Measurements from ENCODE around the gene NELL2. TPM values are rescaled to one million over a fixed set of nuclear protein-coding genes. Genes with fewer than 3 reads are reported as not detected.
A peak's percentile ranks its signal among the peaks of the same experiment; 100 is the strongest.

NELL2 gene
- total RNA-seq, 8 experiments from 2014 or later = 5.1 to 148 (median 66.5) TPM

DNA sequence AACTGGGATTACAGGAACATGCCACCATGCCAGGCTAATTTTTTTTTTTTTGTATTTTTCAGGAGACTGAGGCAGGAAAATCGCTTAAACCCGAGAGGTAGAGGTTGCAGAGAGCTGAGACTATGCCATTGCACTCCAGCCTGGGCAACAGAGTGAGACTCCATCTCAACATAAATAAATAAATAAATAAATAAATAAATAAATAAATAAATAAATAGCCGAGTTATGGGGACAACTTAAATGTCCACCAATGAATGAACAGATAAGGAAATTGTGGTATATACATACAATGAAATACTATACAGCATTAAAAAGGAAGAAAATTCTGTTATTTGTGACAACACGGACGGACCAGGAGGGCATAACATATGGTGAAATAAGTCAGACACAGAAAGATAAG is 325.7 kb downstream of the NELL2 start:
- WGBS, 10 experiments = 18 to 100% (median 93%) methylated on average over 1 to 5 of the region's 5 CpGs; no CpG with 5 or more reads in 1 of the 10 experiments
- no peak overlapping the region for H3K27ac ChIP-seq
- in situ Hi-C loops (cut with MboI; ENCODE audit: low pct_unique_long_range_greater_than_20kb in 2 of 9, low sequenced_read_pairs in 9 of 9, unreplicated experiment in 9 of 9) = no loop called here
- H3K4me3 ChIP-seq = no peak overlapping the region
- H3K4me1 ChIP-seq (replicated peaks in 1 of 2) = peaks cover 0 to 4% of the 10 kb centered on the region in 2 donors
- ATAC-seq (replicated peaks in 6 of 8) = no peak

DNA sequence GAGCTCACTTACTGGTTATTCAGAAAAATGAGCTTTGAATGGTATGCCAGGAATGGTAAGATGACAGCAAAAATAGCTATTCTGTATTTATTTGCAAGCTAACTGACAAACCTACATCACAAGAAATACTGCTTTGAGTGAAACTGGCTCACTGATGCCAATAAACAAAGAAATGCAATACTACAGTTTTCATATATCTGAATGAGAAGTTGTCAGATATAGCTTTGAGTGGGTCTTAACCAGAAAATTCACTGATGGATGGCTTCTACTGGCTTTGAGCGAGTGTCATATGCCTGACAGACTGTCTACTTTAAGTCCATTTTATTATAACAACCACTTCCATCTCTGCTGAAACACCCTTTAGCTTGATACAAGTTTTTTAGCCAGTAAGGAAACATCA is 330.1 kb downstream of the NELL2 start:
- Histone ChIP-seq H3K27ac (no peak overlapping the region), H3K4me1 (replicated peaks in 1 of 2) (peaks cover 0 to 4% of the 10 kb centered on the region in 2 donors), H3K4me3 (no peak overlapping the region)
- ATAC-seq (replicated peaks in 6 of 8) = no peak
- in situ Hi-C loops (cut with MboI; ENCODE audit: low pct_unique_long_range_greater_than_20kb in 2 of 9, low sequenced_read_pairs in 9 of 9, unreplicated experiment in 9 of 9) = no loop called here
- WGBS, 10 experiments = 0 to 100% (median 100%) methylated on average over 1 of the region's 1 CpG; no CpG with 5 or more reads in 3 of the 10 experiments

GRCh38 chr12:44544018-44544417 is 332.1 kb downstream of the NELL2 start:
- Histone ChIP-seq H3K4me1 (replicated peaks in 1 of 2) (peaks cover 0 to 4% of the 10 kb centered on the region in 2 donors), H3K27ac (no peak overlapping the region), H3K4me3 (no peak overlapping the region)
- in situ Hi-C loops (cut with MboI; ENCODE audit: low pct_unique_long_range_greater_than_20kb in 2 of 9, low sequenced_read_pairs in 9 of 9, unreplicated experiment in 9 of 9) = no loop called here
- WGBS, 10 experiments = 28 to 100% (median 96%) methylated on average over 2 to 3 of the region's 3 CpGs
- no peak for ATAC-seq (replicated peaks in 6 of 8)

DNA sequence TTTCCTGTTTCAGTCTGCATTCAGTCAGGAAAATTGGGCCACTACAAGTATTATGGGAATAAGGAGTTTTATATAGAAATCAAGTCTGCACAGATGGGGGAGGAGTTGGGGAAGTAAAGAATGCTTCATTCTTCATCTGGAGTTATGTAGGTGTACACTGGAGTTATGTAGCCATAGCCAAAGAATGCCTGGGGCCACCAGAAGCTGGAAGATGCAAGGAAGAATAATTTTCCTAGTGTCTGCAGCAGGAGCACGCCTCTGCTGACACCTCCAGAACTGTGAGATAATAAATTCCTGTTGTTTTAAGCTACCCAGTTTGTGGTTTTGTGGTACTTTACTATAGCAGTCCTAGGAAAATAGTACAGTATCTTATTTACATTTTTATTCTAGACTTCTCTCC is 333.4 kb downstream of the NELL2 start:
- ATAC-seq (replicated peaks in 6 of 8) = no peak
- in situ Hi-C loops (cut with MboI; ENCODE audit: low pct_unique_long_range_greater_than_20kb in 2 of 9, low sequenced_read_pairs in 9 of 9, unreplicated experiment in 9 of 9) = no loop called here
- 0 to 100% (median 88%) methylated on average over 1 of the region's 1 CpG; no CpG with 5 or more reads in 5 of the 10 experiments for WGBS, 10 experiments
- Histone ChIP-seq H3K4me1 (replicated peaks in 1 of 2) (peaks cover 0 to 4% of the 10 kb centered on the region in 2 donors), H3K27ac (no peak overlapping the region), H3K4me3 (no peak overlapping the region)

- no peak for ATAC-seq (replicated peaks in 6 of 8)
- Histone ChIP-seq H3K4me1 (replicated peaks in 1 of 2) (no peaks in the 10 kb centered on the region), H3K27ac (no peak overlapping the region), H3K4me3 (no peak overlapping the region)
- in situ Hi-C loops (cut with MboI; ENCODE audit: low pct_unique_long_range_greater_than_20kb in 2 of 9, low sequenced_read_pairs in 9 of 9, unreplicated experiment in 9 of 9) = no loop called here
Measured at GRCh38 chr12:44537354-44537753, 338.8 kb downstream of the NELL2 start.

DNA sequence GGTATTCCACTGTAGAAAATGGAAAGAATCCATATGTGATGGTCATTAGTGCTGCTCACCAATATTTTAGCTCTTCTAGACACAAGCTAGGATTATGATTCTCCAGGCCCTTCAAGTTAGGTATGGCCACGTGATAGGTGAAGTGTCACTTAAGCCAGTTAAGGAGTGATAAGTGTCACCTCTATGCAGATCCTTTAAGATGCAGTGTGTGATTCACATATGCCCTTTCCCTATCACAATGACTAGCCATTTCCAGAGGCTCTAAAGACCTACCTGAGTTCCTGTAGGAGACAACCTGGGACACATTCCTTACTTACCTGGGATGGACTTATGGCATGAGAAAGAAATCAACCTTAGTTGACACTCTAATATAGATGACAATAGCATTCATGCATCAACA is 343.2 kb downstream of the NELL2 start:
- H3K4me3 ChIP-seq = no peak overlapping the region
- in situ Hi-C loops (cut with MboI; ENCODE audit: low pct_unique_long_range_greater_than_20kb in 2 of 9, low sequenced_read_pairs in 9 of 9, unreplicated experiment in 9 of 9) = no loop called here
- ATAC-seq (replicated peaks in 6 of 8) = no peak
- H3K4me1 ChIP-seq (replicated peaks in 1 of 2) = peaks cover 5 to 8% of the 10 kb centered on the region in 2 donors
- no peak overlapping the region for H3K27ac ChIP-seq
- 0 to 100% (median 100%) methylated on average over 1 of the region's 1 CpG; no CpG with 5 or more reads in 2 of the 10 experiments for WGBS, 10 experiments

DNA sequence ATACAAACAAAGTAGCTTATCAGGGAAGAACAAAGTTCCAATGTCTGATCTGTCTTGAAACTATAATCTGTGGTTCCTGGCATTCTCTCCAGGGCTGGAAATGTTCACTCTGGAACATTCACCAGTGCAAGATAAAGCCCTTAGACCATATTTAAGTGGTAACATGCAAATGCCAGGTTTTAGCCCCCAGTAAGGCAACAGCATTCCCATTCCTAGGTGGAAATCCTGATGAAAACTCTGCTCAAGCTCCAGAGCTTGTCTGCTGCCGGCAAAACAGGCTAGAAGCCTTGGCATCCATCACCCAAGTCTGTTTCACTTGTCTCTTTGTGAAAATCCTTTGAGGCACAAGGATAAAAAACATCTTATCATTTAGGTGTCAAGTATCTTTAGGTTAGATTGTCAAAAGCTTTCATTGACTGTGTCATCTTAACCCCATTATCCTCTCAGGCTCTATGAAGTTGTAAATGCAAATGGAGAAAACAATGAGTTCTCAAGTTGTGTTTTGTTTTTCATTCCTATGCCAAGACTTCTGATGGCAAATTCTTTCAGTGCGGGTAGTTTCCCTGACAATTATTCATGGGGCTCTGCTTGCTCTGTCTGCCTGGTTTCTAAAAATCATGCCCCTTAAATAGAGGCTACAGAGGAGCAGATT is 344.7 kb downstream of the NELL2 start:
- no peak overlapping the region for H3K4me3 ChIP-seq
- H3K4me1 ChIP-seq (replicated peaks in 1 of 2) = peaks cover 5 to 8% of the 10 kb centered on the region in 2 donors
- ATAC-seq (replicated peaks in 6 of 8) = peak in 2 of 8 experiments; percentile 13 to 52
- WGBS, 10 experiments = 0 to 78% (median 14%) methylated on average over 1 to 2 of the region's 2 CpGs; no CpG with 5 or more reads in 1 of the 10 experiments
- peak overlapping the region in 1 of 2 donors; percentile 20 for H3K27ac ChIP-seq
- in situ Hi-C loops (cut with MboI; ENCODE audit: low pct_unique_long_range_greater_than_20kb in 2 of 9, low sequenced_read_pairs in 9 of 9, unreplicated experiment in 9 of 9) = no loop called here

- in situ Hi-C loops (cut with MboI; ENCODE audit: low pct_unique_long_range_greater_than_20kb in 2 of 9, low sequenced_read_pairs in 9 of 9, unreplicated experiment in 9 of 9) = no loop called here
- Histone ChIP-seq H3K4me3 (no peak overlapping the region), H3K4me1 (replicated peaks in 1 of 2) (peaks cover 6 to 8% of the 10 kb centered on the region in 2 donors), H3K27ac (no peak overlapping the region)
- ATAC-seq (replicated peaks in 6 of 8) = no peak
- 41 to 100% (median 92%) methylated on average over 2 to 9 of the region's 9 CpGs for WGBS, 10 experiments
Measured at GRCh38 chr12:44526655-44527182, 349.4 kb downstream of the NELL2 start.

GRCh38 chr12:44525806-44526654 is 350.1 kb downstream of the NELL2 start:
- peaks cover under 1 to 2% of the 10 kb centered on the region in 2 donors for H3K4me1 ChIP-seq (replicated peaks in 1 of 2)
- in situ Hi-C loops (cut with MboI; ENCODE audit: low pct_unique_long_range_greater_than_20kb in 2 of 9, low sequenced_read_pairs in 9 of 9, unreplicated experiment in 9 of 9) = no loop called here
- H3K4me3 ChIP-seq = no peak overlapping the region
- ATAC-seq (replicated peaks in 6 of 8) = no peak
- no peak overlapping the region for H3K27ac ChIP-seq
- 32 to 93% (median 76%) methylated on average over 1 to 4 of the region's 4 CpGs for WGBS, 10 experiments

DNA sequence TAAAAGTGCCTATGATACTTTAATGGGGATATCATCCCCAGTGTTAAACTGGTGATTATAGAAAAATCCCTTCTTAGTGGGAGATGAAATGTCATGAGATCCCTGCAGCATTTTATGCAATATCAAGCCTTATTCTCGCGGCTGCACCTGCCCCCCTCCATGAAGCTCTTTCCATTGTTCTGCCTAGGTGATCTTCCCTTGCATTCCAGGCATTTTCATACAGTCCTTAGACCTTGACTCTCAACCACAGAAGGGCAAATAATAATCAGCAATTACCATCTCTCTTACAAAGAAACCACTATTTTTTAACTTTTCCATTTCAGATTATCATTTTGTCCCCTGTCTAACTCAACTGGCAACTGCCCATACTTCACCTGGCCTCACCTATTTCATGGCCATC is 352.3 kb downstream of the NELL2 start:
- peaks cover 7 to 16% of the 10 kb centered on the region in 2 donors for H3K4me1 ChIP-seq (replicated peaks in 1 of 2)
- ATAC-seq (replicated peaks in 6 of 8) = no peak
- no peak overlapping the region for H3K27ac ChIP-seq
- 0 to 100% (median 70%) methylated on average over 1 to 2 of the region's 2 CpGs; no CpG with 5 or more reads in 1 of the 10 experiments for WGBS, 10 experiments
- H3K4me3 ChIP-seq = no peak overlapping the region
- in situ Hi-C loops (cut with MboI; ENCODE audit: low pct_unique_long_range_greater_than_20kb in 2 of 9, low sequenced_read_pairs in 9 of 9, unreplicated experiment in 9 of 9) = no loop called here

DNA sequence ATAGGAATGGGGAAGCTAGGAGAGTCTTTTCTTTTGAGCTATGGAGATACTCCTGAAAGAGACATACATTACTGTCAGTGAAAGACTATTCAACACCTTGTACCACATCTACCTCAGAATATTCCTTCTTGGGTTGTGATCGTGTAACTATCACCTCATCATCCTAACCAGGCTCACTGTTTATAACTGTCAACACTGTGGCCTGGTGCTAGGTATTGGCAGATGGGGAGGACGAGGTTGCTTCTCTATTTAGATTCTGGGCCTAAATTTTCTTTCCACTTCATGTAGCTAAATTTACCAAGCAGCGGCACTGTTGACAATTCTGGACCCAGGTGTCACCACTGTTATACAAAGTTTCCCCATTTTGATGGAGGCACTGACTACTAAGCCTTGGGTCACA is 354.4 kb downstream of the NELL2 start:
- ATAC-seq (replicated peaks in 6 of 8) = no peak
- Histone ChIP-seq H3K4me3 (no peak overlapping the region), H3K27ac (no peak overlapping the region), H3K4me1 (replicated peaks in 1 of 2) (peaks cover 7 to 16% of the 10 kb centered on the region in 2 donors)
- in situ Hi-C loops (cut with MboI; ENCODE audit: low pct_unique_long_range_greater_than_20kb in 2 of 9, low sequenced_read_pairs in 9 of 9, unreplicated experiment in 9 of 9) = no loop called here
- 0 to 90% (median 80%) methylated on average over 1 to 3 of the region's 3 CpGs; no CpG with 5 or more reads in 4 of the 10 experiments for WGBS, 10 experiments

- peak in 3 of 8 experiments; percentile 16 to 59 (median 59) for ATAC-seq (replicated peaks in 6 of 8)
- in situ Hi-C loops (cut with MboI; ENCODE audit: low pct_unique_long_range_greater_than_20kb in 2 of 9, low sequenced_read_pairs in 9 of 9, unreplicated experiment in 9 of 9) = no loop called here
- WGBS, 10 experiments = 10 to 93% (median 80%) methylated on average over 2 to 6 of the region's 6 CpGs; no CpG with 5 or more reads in 5 of the 10 experiments
- no peak overlapping the region for H3K4me3 ChIP-seq
- peaks cover 7 to 16% of the 10 kb centered on the region in 2 donors for H3K4me1 ChIP-seq (replicated peaks in 1 of 2)
- H3K27ac ChIP-seq = no peak overlapping the region
Measured at GRCh38 chr12:44519931-44520330, 356.2 kb downstream of the NELL2 start.

- no peak for ATAC-seq (replicated peaks in 6 of 8)
- no peak overlapping the region for H3K4me3 ChIP-seq
- H3K4me1 ChIP-seq (replicated peaks in 1 of 2) = peaks cover 3 to 17% of the 10 kb centered on the region in 2 donors
- in situ Hi-C loops (cut with MboI; ENCODE audit: low pct_unique_long_range_greater_than_20kb in 2 of 9, low sequenced_read_pairs in 9 of 9, unreplicated experiment in 9 of 9) = no loop called here
- no peak overlapping the region for H3K27ac ChIP-seq
Measured at GRCh38 chr12:44511289-44511688, 364.8 kb downstream of the NELL2 start.
